ENCODE data around the gene NPY.

DNA sequence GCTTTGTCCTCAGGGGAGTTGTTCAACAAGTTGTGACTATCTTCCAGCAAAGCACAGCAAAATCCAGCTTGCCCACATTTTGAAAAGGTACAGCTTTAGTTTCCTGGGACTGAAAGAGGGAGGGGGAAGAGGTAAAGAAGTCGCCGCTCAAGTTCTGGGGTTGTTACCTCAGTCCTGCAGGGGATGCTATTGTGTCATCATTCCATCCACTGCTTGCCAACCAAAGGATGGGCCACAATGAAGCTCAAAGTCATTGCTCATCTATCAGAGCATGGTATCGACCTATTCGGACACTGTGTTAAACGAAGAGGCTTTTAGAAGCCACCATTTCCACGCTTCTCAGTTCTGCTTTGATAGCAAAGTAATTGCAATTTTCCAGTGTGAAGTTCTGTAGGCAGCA is 34.3 kb downstream of the NPY start:
- TF ChIP-seq CTCF (IDR thresholded peaks at IDR 0.05): no peak
- TF ChIP-seq POLR2A (IDR thresholded peaks at IDR 0.05; ENCODE audit: low read depth): no peak
